SW 1271 (cell line): ENCODE measurements around the gene ACTG1.

ENCODE experiments used
- DNase-seq, 2 experiments: peaks; one replicate each; lab custom pipeline; 2025; lab: John Stamatoyannopoulos, UW

The ACTG1 gene

GRCh38 chr17:81481073-81481799, 31.4 kb downstream of the ACTG1 start:
- no peak for DNase-seq

GRCh38 chr17:81480140-81481072, 32.2 kb downstream of the ACTG1 start:
- DNase-seq = no peak

- DNase-seq = no peak
Observed at GRCh38 chr17:81479175-81480071, 33.2 kb downstream of the ACTG1 start.

- no peak for DNase-seq
Observed at GRCh38 chr17:81478119-81478518, 34.5 kb downstream of the ACTG1 start.

- no peak for DNase-seq
Observed at GRCh38 chr17:81477173-81477572, 35.4 kb downstream of the ACTG1 start.

- no peak for DNase-seq
Observed at GRCh38 chr17:81476635-81477034, 36.0 kb downstream of the ACTG1 start.

- no peak for DNase-seq
Observed at GRCh38 chr17:81476097-81476496, 36.5 kb downstream of the ACTG1 start.

- DNase-seq = no peak
Observed at GRCh38 chr17:81474958-81475357, 37.6 kb downstream of the ACTG1 start.

GRCh38 chr17:81473019-81473418, 39.6 kb downstream of the ACTG1 start:
- DNase-seq = no peak

- DNase-seq = peak in 1 of 2 experiments; percentile 1
Observed at GRCh38 chr17:81471818-81472456, 40.7 kb downstream of the ACTG1 start.

GRCh38 chr17:81470944-81471817, 41.4 kb downstream of the ACTG1 start:
- DNase-seq = no peak

- DNase-seq = no peak
Observed at GRCh38 chr17:81470270-81470943, 42.2 kb downstream of the ACTG1 start.

- DNase-seq = no peak
Observed at GRCh38 chr17:81469266-81469665, 43.3 kb downstream of the ACTG1 start.

- DNase-seq = no peak
Observed at GRCh38 chr17:81468770-81469121, 43.9 kb downstream of the ACTG1 start.

- no peak for DNase-seq
Observed at GRCh38 chr17:81468111-81468769, 44.4 kb downstream of the ACTG1 start.

GRCh38 chr17:81466564-81467472, 45.8 kb downstream of the ACTG1 start:
- DNase-seq = no peak

GRCh38 chr17:81465910-81466309, 46.7 kb downstream of the ACTG1 start:
- DNase-seq = no peak

- no peak for DNase-seq
Observed at GRCh38 chr17:81464586-81464985, 48.0 kb downstream of the ACTG1 start.
